ENCODE data around the gene ST6GAL1.

ST6GAL1 gene

GRCh38 chr3:186931532-186932280 lies 1.4 kb downstream of the ST6GAL1 start:
- TF ChIP-seq MAX (IDR thresholded peaks at IDR 0.05; ENCODE audit: low read depth, low read length): no peak
- no peak for TF ChIP-seq CTCF (IDR thresholded peaks at IDR 0.05; ENCODE audit: low read depth, low read length)
- no peak for TF ChIP-seq MYC (IDR thresholded peaks at IDR 0.05; ENCODE audit: low read depth, low read length)
- TF ChIP-seq POLR2A (IDR thresholded peaks at IDR 0.05; ENCODE audit: extremely low read depth, insufficient read length): no peak
- peak; percentile 36 for DNase-seq (ENCODE audit: low read depth)
- H3K4me3 ChIP-seq (ENCODE audit: low read depth, low read length): peak overlapping the region; percentile 71

GRCh38 chr3:186932281-186933181 lies 2.2 kb downstream of the ST6GAL1 start:
- H3K4me3 ChIP-seq (ENCODE audit: low read depth, low read length): peak overlapping the region; percentile 71
- no peak for TF ChIP-seq CTCF (IDR thresholded peaks at IDR 0.05; ENCODE audit: low read depth, low read length)
- no peak for TF ChIP-seq MYC (IDR thresholded peaks at IDR 0.05; ENCODE audit: low read depth, low read length)
- no peak for TF ChIP-seq MAX (IDR thresholded peaks at IDR 0.05; ENCODE audit: low read depth, low read length)
- TF ChIP-seq POLR2A (IDR thresholded peaks at IDR 0.05; ENCODE audit: extremely low read depth, insufficient read length): no peak
- no peak for DNase-seq (ENCODE audit: low read depth)

GRCh38 chr3:186933816-186934215 lies 3.5 kb downstream of the ST6GAL1 start:
- peak; percentile 30 for DNase-seq (ENCODE audit: low read depth)
- TF ChIP-seq POLR2A (IDR thresholded peaks at IDR 0.05; ENCODE audit: extremely low read depth, insufficient read length) (no peak), MYC (IDR thresholded peaks at IDR 0.05; ENCODE audit: low read depth, low read length) (no peak), CTCF (IDR thresholded peaks at IDR 0.05; ENCODE audit: low read depth, low read length) (no peak), MAX (IDR thresholded peaks at IDR 0.05; ENCODE audit: low read depth, low read length) (no peak)
- no peak overlapping the region for H3K4me3 ChIP-seq (ENCODE audit: low read depth, low read length)

- H3K4me3 ChIP-seq (ENCODE audit: low read depth, low read length): no peak overlapping the region
- TF ChIP-seq POLR2A (IDR thresholded peaks at IDR 0.05; ENCODE audit: extremely low read depth, insufficient read length) (no peak), MAX (IDR thresholded peaks at IDR 0.05; ENCODE audit: low read depth, low read length) (no peak), CTCF (IDR thresholded peaks at IDR 0.05; ENCODE audit: low read depth, low read length) (no peak), MYC (IDR thresholded peaks at IDR 0.05; ENCODE audit: low read depth, low read length) (no peak)
- no peak for DNase-seq (ENCODE audit: low read depth)
Measured at GRCh38 chr3:186935133-186935532, 4.8 kb downstream of the ST6GAL1 start.

GRCh38 chr3:186937017-186937875 lies 6.9 kb downstream of the ST6GAL1 start:
- peak; percentile 17 for DNase-seq (ENCODE audit: low read depth)
- TF ChIP-seq POLR2A (IDR thresholded peaks at IDR 0.05; ENCODE audit: extremely low read depth, insufficient read length) (no peak), MAX (IDR thresholded peaks at IDR 0.05; ENCODE audit: low read depth, low read length) (no peak), CTCF (IDR thresholded peaks at IDR 0.05; ENCODE audit: low read depth, low read length) (no peak), MYC (IDR thresholded peaks at IDR 0.05; ENCODE audit: low read depth, low read length) (no peak)
- H3K4me3 ChIP-seq (ENCODE audit: low read depth, low read length): no peak overlapping the region

Data from NB4 (cell line).